ENCODE results near the gene MYO15B.

MYO15B gene

GRCh38 chr17:75622076-75622475, 34.5 kb downstream of the MYO15B start:
- no peak overlapping the region for H3K4me3 ChIP-seq (ENCODE audit: low read length, poor library complexity, severe bottlenecking)
- no peaks in the 10 kb centered on the region for H3F3A ChIP-seq (ENCODE audit: low read depth)
- no peaks in the 10 kb centered on the region for H3K27me3 ChIP-seq (ENCODE audit: insufficient read depth, low read length, poor library complexity, severe bottlenecking)
- H3K9ac ChIP-seq (ENCODE audit: low read depth, low read length, poor library complexity, severe bottlenecking) = no peak overlapping the region
- H3K4me2 ChIP-seq (ENCODE audit: low read depth, low read length, poor library complexity, severe bottlenecking) = no peak overlapping the region
- H3K9me3 ChIP-seq (ENCODE audit: insufficient read depth, low read depth, low read length) = no peaks in the 10 kb centered on the region
- H3K79me2 ChIP-seq (ENCODE audit: insufficient read depth, low read length) = no peaks in the 10 kb centered on the region
- no peak for TF ChIP-seq EZH2phosphoT487 (IDR thresholded peaks at IDR 0.05; ENCODE audit: borderline replicate concordance)
- TF ChIP-seq CTCF (conservative IDR thresholded peaks at IDR 0.05; ENCODE audit: low read length) = no peak
- no peaks in the 10 kb centered on the region for H3K4me1 ChIP-seq (ENCODE audit: insufficient read depth, low read length, poor library complexity, severe bottlenecking)
- no peaks in the 10 kb centered on the region for H3K36me3 ChIP-seq (ENCODE audit: insufficient read depth, low read length)
- no peak overlapping the region for H2AFZ ChIP-seq (ENCODE audit: low read length)
- no peaks in the 10 kb centered on the region for H4K20me1 ChIP-seq (ENCODE audit: insufficient read depth, low read length, poor library complexity, severe bottlenecking)
- no peaks in the 10 kb centered on the region for H3K9me2 ChIP-seq (replicated peaks; ENCODE audit: low read depth, low read length)

GRCh38 chr17:75622771-75623273, 35.2 kb downstream of the MYO15B start:
- Histone ChIP-seq H3K9me2 (replicated peaks; ENCODE audit: low read depth, low read length) (no peaks in the 10 kb centered on the region), H2AFZ (ENCODE audit: low read length) (no peak overlapping the region), H4K20me1 (ENCODE audit: insufficient read depth, low read length, poor library complexity, severe bottlenecking) (no peaks in the 10 kb centered on the region), H3K4me1 (ENCODE audit: insufficient read depth, low read length, poor library complexity, severe bottlenecking) (no peaks in the 10 kb centered on the region), H3K9me3 (ENCODE audit: insufficient read depth, low read depth, low read length) (no peaks in the 10 kb centered on the region), H3K9ac (ENCODE audit: low read depth, low read length, poor library complexity, severe bottlenecking) (no peak overlapping the region), H3K36me3 (ENCODE audit: insufficient read depth, low read length) (no peaks in the 10 kb centered on the region), H3K4me2 (ENCODE audit: low read depth, low read length, poor library complexity, severe bottlenecking) (no peak overlapping the region), H3K4me3 (ENCODE audit: low read length, poor library complexity, severe bottlenecking) (no peak overlapping the region), H3K27me3 (ENCODE audit: insufficient read depth, low read length, poor library complexity, severe bottlenecking) (no peaks in the 10 kb centered on the region), H3K79me2 (ENCODE audit: insufficient read depth, low read length) (no peaks in the 10 kb centered on the region), H3F3A (ENCODE audit: low read depth) (no peaks in the 10 kb centered on the region)
- TF ChIP-seq EZH2phosphoT487 (IDR thresholded peaks at IDR 0.05; ENCODE audit: borderline replicate concordance) = no peak
- no peak for TF ChIP-seq CTCF (conservative IDR thresholded peaks at IDR 0.05; ENCODE audit: low read length)

GRCh38 chr17:75623386-75623785, 35.8 kb downstream of the MYO15B start:
- no peak for TF ChIP-seq EZH2phosphoT487 (IDR thresholded peaks at IDR 0.05; ENCODE audit: borderline replicate concordance)
- no peak for TF ChIP-seq CTCF (conservative IDR thresholded peaks at IDR 0.05; ENCODE audit: low read length)
- Histone ChIP-seq H3K36me3 (ENCODE audit: insufficient read depth, low read length) (no peaks in the 10 kb centered on the region), H3K79me2 (ENCODE audit: insufficient read depth, low read length) (no peaks in the 10 kb centered on the region), H3K9me3 (ENCODE audit: insufficient read depth, low read depth, low read length) (no peaks in the 10 kb centered on the region), H3K4me1 (ENCODE audit: insufficient read depth, low read length, poor library complexity, severe bottlenecking) (no peaks in the 10 kb centered on the region), H2AFZ (ENCODE audit: low read length) (no peak overlapping the region), H3K4me2 (ENCODE audit: low read depth, low read length, poor library complexity, severe bottlenecking) (no peak overlapping the region), H4K20me1 (ENCODE audit: insufficient read depth, low read length, poor library complexity, severe bottlenecking) (no peaks in the 10 kb centered on the region), H3F3A (ENCODE audit: low read depth) (no peaks in the 10 kb centered on the region), H3K9ac (ENCODE audit: low read depth, low read length, poor library complexity, severe bottlenecking) (no peak overlapping the region), H3K4me3 (ENCODE audit: low read length, poor library complexity, severe bottlenecking) (no peak overlapping the region), H3K9me2 (replicated peaks; ENCODE audit: low read depth, low read length) (no peaks in the 10 kb centered on the region), H3K27me3 (ENCODE audit: insufficient read depth, low read length, poor library complexity, severe bottlenecking) (no peaks in the 10 kb centered on the region)
